HCT116 (cell line): ENCODE results near the gene C10orf120. TPM values are rescaled to one million over a fixed set of nuclear protein-coding genes. Genes with fewer than 3 reads are reported as not detected.

Experiments
- ATAC-seq: fragments of 200-7000 bp; cut with Tn5 transposase; 2 replicates; pipeline ENCODE4 v1.9.1; 2020; ENCODE audit warnings: mild to moderate bottlenecking, moderate library complexity
- BruUV-seq: library from RNA; stranded (reverse); fragments of 400-500 nt; replicated peaks from 2 replicates; lab custom pipeline; 2021; lab: Mats Ljungman, UMichigan
- CTCF ChIA-PET: fragments of 300-600 bp; sonication (Branson Sonifier 250); formaldehyde crosslinking; loops from one replicate; lab custom pipeline; 2021; ENCODE audit warnings: antibody characterized with exemption; lab: Charles Lee
- POLR2A ChIA-PET: fragments of 300-600, 350-600 bp; sonication (Branson Sonifier 250); formaldehyde crosslinking; loops from one replicate; lab custom pipeline; 2021; ENCODE audit warnings: antibody characterized with exemption; lab: Charles Lee
- RAD21 ChIA-PET, 2 experiments: fragments of 300-600 bp; sonication (Branson Sonifier 250); formaldehyde crosslinking; loops; one replicate each; lab custom pipeline; 2023; ENCODE audit warnings: low total read pairs in 2 of 2; ENCODE audit not compliant: uncharacterized antibody in 2 of 2, unreplicated experiment in 2 of 2, low non-redundant PET in 1 of 2; lab: Charles Lee
- DNase-seq: peaks from one replicate; pipeline ENCODE4 v3.0.0-alpha.2; 2010; ENCODE audit warnings: low read depth, low spot score
- H2AFZ ChIP-seq: fragments of 200-600 bp; shearing (Covaris generic), sonication (generic); 2 replicates; pipeline ENCODE4 v1.6.1; 2017; ENCODE audit warnings: low read depth, mixed run types, mixed read lengths, antibody characterized with exemption, low read length; ENCODE audit not compliant: poor library complexity, severe bottlenecking
- H3K27ac ChIP-seq: 2 replicates; pipeline ENCODE4 v1.5.1; 2012; ENCODE audit warnings: low read depth, low read length
- H3K27me3 ChIP-seq: fragments of 200-600 bp; sonication (generic); 2 replicates; pipeline ENCODE4 v1.6.1; 2016; ENCODE audit warnings: mixed run types, low read length, mixed read lengths; ENCODE audit not compliant: insufficient read depth
- H3K36me3 ChIP-seq, 2 experiments: fragments of 200-500 bp in 1 of 2; fragments of 200-600 bp in 1 of 2; sonication (Bioruptor generic) in 1 of 2; sonication (generic) in 1 of 2; 2 replicates each; pipeline versions ENCODE4 v1.5.1 to v1.6.1; 2014 to 2016; ENCODE audit warnings: low read length in 2 of 2, inconsistent platforms in 1 of 2, mixed read lengths in 1 of 2, mixed run types in 1 of 2; ENCODE audit not compliant: insufficient read depth in 2 of 2, control insufficient read depth in 1 of 2
- H3K4me1 ChIP-seq, 2 experiments: fragments of 200-600 bp in 1 of 2; sonication (generic) in 1 of 2; 2 replicates each; pipeline versions ENCODE4 v1.5.1 to v1.6.1; 2012 to 2017; ENCODE audit warnings: low read length in 2 of 2, inconsistent platforms in 1 of 2, mild to moderate bottlenecking in 1 of 2, mixed read lengths in 1 of 2, mixed run types in 1 of 2, moderate library complexity in 1 of 2; ENCODE audit not compliant: insufficient read depth in 2 of 2, control insufficient read depth in 1 of 2
- H3K4me2 ChIP-seq: fragments of 200-600 bp; sonication (generic); 2 replicates; pipeline ENCODE4 v1.6.1; 2017; ENCODE audit warnings: mixed run types, low read length, mixed read lengths
- H3K4me3 ChIP-seq, 2 experiments: fragments of 200-600 bp in 1 of 2; sonication (generic) in 1 of 2; replicated peaks in 1 of 2; 2 replicates each; pipeline ENCODE4 v1.5.1; 2011 to 2016; ENCODE audit warnings: low read length in 2 of 2, control low read depth in 1 of 2, low read depth in 1 of 2, mild to moderate bottlenecking in 1 of 2, mixed read lengths in 1 of 2, mixed run types in 1 of 2
- H3K79me2 ChIP-seq: fragments of 200-600 bp; sonication (generic); 2 replicates; pipeline ENCODE4 v1.6.1; 2017; ENCODE audit warnings: mild to moderate bottlenecking, mixed run types, low read length, moderate library complexity, mixed read lengths; ENCODE audit not compliant: insufficient read depth
- H3K9ac ChIP-seq: fragments of 200-600 bp; sonication (generic); 2 replicates; pipeline ENCODE4 v1.6.1; 2016; ENCODE audit warnings: low read length, mixed read lengths
- H3K9me2 ChIP-seq: fragments of 200-600 bp; sonication (generic), shearing (Covaris generic); 2 replicates; pipeline ENCODE4 v1.6.1; 2017; ENCODE audit warnings: mixed run types, mild to moderate bottlenecking, moderate library complexity; ENCODE audit not compliant: insufficient read depth
- H3K9me3 ChIP-seq, 2 experiments: fragments of 200-500 bp in 1 of 2; fragments of 200-600 bp in 1 of 2; sonication (Bioruptor generic) in 1 of 2; sonication (generic) in 1 of 2; 2 replicates each; pipeline ENCODE4 v1.6.1; 2014 to 2017; ENCODE audit warnings: low read length in 2 of 2, mixed read lengths in 2 of 2, inconsistent platforms in 1 of 2, low read depth in 1 of 2, mild to moderate bottlenecking in 1 of 2, mixed run types in 1 of 2, moderate library complexity in 1 of 2; ENCODE audit not compliant: control insufficient read depth in 1 of 2, insufficient read depth in 1 of 2
- H4K20me1 ChIP-seq: fragments of 200-600 bp; sonication (generic), shearing (Covaris generic); 2 replicates; pipeline ENCODE4 v1.6.1; 2017; ENCODE audit warnings: mixed run types, mild to moderate bottlenecking, moderate library complexity; ENCODE audit not compliant: insufficient read depth
- ATF3 ChIP-seq: IDR thresholded peaks from 2 replicates; pipeline ENCODE4 v1.6.1; 2012
- CBX3 ChIP-seq: IDR thresholded peaks from 2 replicates; pipeline ENCODE4 v1.6.1; 2012; ENCODE audit warnings: low read depth
- CEBPB ChIP-seq: IDR thresholded peaks from 2 replicates; pipeline ENCODE4 v1.6.1; 2012; ENCODE audit warnings: low read depth
- CTCF ChIP-seq, 3 experiments: fragments of 200-600 bp in 1 of 3; sonication (generic) in 1 of 3; IDR thresholded peaks in 2 of 3; conservative IDR thresholded peaks in 1 of 3; 2 replicates each; pipeline ENCODE4 v1.5.1; 2012 to 2017; ENCODE audit warnings: low read depth in 2 of 3, low read length in 2 of 3, antibody characterized with exemption in 1 of 3, borderline replicate concordance in 1 of 3, control low read depth in 1 of 3, mild to moderate bottlenecking in 1 of 3, mixed read lengths in 1 of 3, mixed run types in 1 of 3, moderate library complexity in 1 of 3; ENCODE audit not compliant: insufficient read depth in 1 of 3
- EGR1 ChIP-seq: IDR thresholded peaks from 2 replicates; pipeline ENCODE4 v1.6.1; 2012; ENCODE audit warnings: low read depth
- ELF1 ChIP-seq: IDR thresholded peaks from 2 replicates; pipeline ENCODE4 v1.6.1; 2012; ENCODE audit warnings: low read depth, borderline replicate concordance
- EZH2 ChIP-seq: fragments of 200-600 bp; sonication (generic); IDR thresholded peaks from 2 replicates; pipeline ENCODE4 v1.6.1; 2017; ENCODE audit warnings: antibody characterized with exemption, mixed run types
- EZH2phosphoT487 ChIP-seq: fragments of 200-600 bp; IDR thresholded peaks from 2 replicates; pipeline ENCODE4 v1.6.1; 2018; ENCODE audit warnings: antibody characterized with exemption, borderline replicate concordance
- JUND ChIP-seq: IDR thresholded peaks from 2 replicates; pipeline ENCODE4 v1.6.1; 2012
- MAX ChIP-seq: IDR thresholded peaks from 2 replicates; pipeline ENCODE4 v1.6.1; 2012
- POLR2A ChIP-seq: IDR thresholded peaks from 2 replicates; pipeline ENCODE4 v1.7.0; 2011; ENCODE audit warnings: borderline replicate concordance; ENCODE audit not compliant: insufficient read depth, insufficient read length; ENCODE audit errors: extremely low read depth
- POLR2AphosphoS5 ChIP-seq: IDR thresholded peaks from 2 replicates; pipeline ENCODE4 v1.6.1; 2011; ENCODE audit warnings: mild to moderate bottlenecking, low read depth, low read length, moderate library complexity
- RAD21 ChIP-seq: IDR thresholded peaks from 2 replicates; pipeline ENCODE4 v1.6.1; 2012; ENCODE audit warnings: low read depth, mild to moderate bottlenecking
- SP1 ChIP-seq: IDR thresholded peaks from 2 replicates; pipeline ENCODE4 v1.6.1; 2012; ENCODE audit warnings: low read depth
- TCF7L2 ChIP-seq: IDR thresholded peaks from 2 replicates; pipeline ENCODE4 v1.7.0; 2011; ENCODE audit warnings: borderline replicate concordance, inconsistent platforms; ENCODE audit not compliant: insufficient read depth, insufficient read length; ENCODE audit errors: extremely low read depth
- YY1 ChIP-seq: IDR thresholded peaks from 2 replicates; pipeline ENCODE4 v1.6.1; 2011; ENCODE audit warnings: low read length, low read depth, moderate library complexity, mild to moderate bottlenecking; ENCODE audit not compliant: insufficient replicate concordance; ENCODE audit errors: extremely low read depth
- ZNF274 ChIP-seq: fragments of 200-500 bp; sonication (Bioruptor generic); IDR thresholded peaks from 2 replicates; pipeline ENCODE4 v1.6.1; 2014; ENCODE audit warnings: mild to moderate bottlenecking, low read depth, low read length, inconsistent platforms
- intact Hi-C: fragments of 100-400 bp; cut with micrococcal nuclease; formaldehyde crosslinking; loops from 2 replicates; pipeline ENCODE4 v1.10.0; 2022
- total RNA-seq: library from RNA; stranded (reverse); gene quantifications from one replicate; pipeline ENCODE4 v1.2.1, GENCODE V29; 2021; ENCODE audit not compliant: unreplicated experiment

The C10orf120 gene
- total RNA-seq, 1 experiment from 2014 or later, result not detected

- TF ChIP-seq EZH2phosphoT487, result no peak
These were observed 40.5 kb downstream of the C10orf120 start (continued) for GRCh38 chr10:122659126-122659525.

DNA sequence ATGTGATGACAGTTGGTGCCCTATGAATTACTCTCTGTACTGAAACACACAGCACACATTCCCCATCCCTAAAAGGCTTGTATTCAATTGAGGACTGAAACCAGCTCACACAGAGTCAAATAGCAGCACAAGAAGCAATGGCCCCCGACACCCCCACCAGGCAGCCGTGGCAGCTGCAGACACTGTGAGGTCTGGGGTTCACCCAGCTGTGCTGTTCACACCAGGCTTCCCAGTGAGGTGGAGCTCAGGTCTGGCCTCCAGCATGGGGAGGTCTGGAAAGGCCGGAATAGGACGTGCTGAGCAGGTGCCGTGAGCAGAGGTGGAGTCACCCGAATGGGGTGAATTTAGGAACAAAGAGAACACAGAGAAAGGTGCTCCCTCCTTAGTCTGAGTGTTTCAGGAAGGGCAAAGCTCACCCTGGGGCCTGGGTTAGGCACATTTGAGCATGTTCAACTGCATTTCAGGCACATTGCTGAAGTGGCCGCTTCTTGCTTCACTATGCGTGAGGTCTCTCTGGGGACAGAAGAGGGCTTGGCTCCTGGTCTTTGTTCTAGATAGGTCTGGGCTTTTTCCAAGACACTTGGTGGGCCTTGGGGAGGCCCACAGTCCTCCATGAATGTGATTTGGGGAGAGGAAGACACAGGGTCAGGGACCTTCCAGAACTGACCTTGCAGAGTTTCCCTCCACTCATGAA, 41.1 kb downstream of the C10orf120 start:
- Histone ChIP-seq H3K9ac (no peak overlapping the region), H3K4me2 (no peak overlapping the region), H3K4me1 (no peaks in the 10 kb centered on the region), H3K9me3 (no peaks in the 10 kb centered on the region), H3K9me2 (no peaks in the 10 kb centered on the region), H3K27me3 (peaks cover 72% of the 10 kb centered on the region), H3K4me3 (no peak overlapping the region), H3K27ac (no peak overlapping the region), H3K79me2 (no peaks in the 10 kb centered on the region), H3K36me3 (no peaks in the 10 kb centered on the region), H4K20me1 (no peaks in the 10 kb centered on the region), H2AFZ (no peak overlapping the region)
- DNase-seq, result no peak
- no peak for ATAC-seq
- CTCF ChIA-PET, result no interaction called here
- intact Hi-C loops, result no loop called here
- RAD21 ChIA-PET, result no interaction called here
- no peak for TF ChIP-seq CTCF (IDR thresholded peaks at IDR 0.05 in 2 of 3, conservative IDR thresholded peaks at IDR 0.05 in 1 of 3; ENCODE audit: borderline replicate concordance in 1 of 3, insufficient read depth in 1 of 3, low read depth in 2 of 3, low read length in 2 of 3)
- no peak for TF ChIP-seq RAD21
- TF ChIP-seq POLR2AphosphoS5, result no peak
- no peak for TF ChIP-seq YY1
- TF ChIP-seq POLR2A, result no peak
- TF ChIP-seq MAX, result no peak
- TF ChIP-seq JUND, result no peak
- no peak for TF ChIP-seq ATF3
- TF ChIP-seq ELF1, result no peak
- TF ChIP-seq CBX3, result no peak
- no peak for TF ChIP-seq ZNF274
- TF ChIP-seq TCF7L2, result no peak
- TF ChIP-seq EZH2phosphoT487, result no peak
- no peak for TF ChIP-seq SP1
- no peak for TF ChIP-seq EGR1
- no peak for TF ChIP-seq CEBPB
- TF ChIP-seq EZH2, result no peak
- POLR2A ChIA-PET, result no interaction called here
- no TSS peak for BruUV-seq
